Measurements from ENCODE around the gene NUDT4.
"Not testable (repeated sequence)": the region's sequence is repeated elsewhere in the genome, so short reads cannot be mapped to it uniquely, and the experiment has no call there.

The NUDT4 gene

GRCh38 chr12:93403988-93404803, 26.5 kb downstream of the NUDT4 start:
- DNase-seq = no peak

GRCh38 chr12:93404961-93405849, 27.5 kb downstream of the NUDT4 start:
- no peak for DNase-seq

GRCh38 chr12:93407054-93407962, 29.6 kb downstream of the NUDT4 start:
- DNase-seq = no peak

- DNase-seq = no peak
These were observed 30.2 kb downstream of the NUDT4 start for GRCh38 chr12:93407963-93408283.

GRCh38 chr12:93408813-93409212, 31.1 kb downstream of the NUDT4 start:
- no peak for DNase-seq

GRCh38 chr12:93409343-93410187, 31.8 kb downstream of the NUDT4 start:
- not testable (repeated sequence) for DNase-seq

GRCh38 chr12:93411060-93411459, 33.3 kb downstream of the NUDT4 start:
- not testable (repeated sequence) for DNase-seq

- not testable (repeated sequence) for DNase-seq
These were observed 34.7 kb downstream of the NUDT4 start for GRCh38 chr12:93412396-93412795.

GRCh38 chr12:93413064-93413463, 35.3 kb downstream of the NUDT4 start:
- no peak for DNase-seq

- DNase-seq = no peak
These were observed 38.2 kb downstream of the NUDT4 start for GRCh38 chr12:93415723-93416464.

- DNase-seq = no peak
These were observed 40.3 kb downstream of the NUDT4 start for GRCh38 chr12:93417967-93418480.

- DNase-seq = no peak
These were observed 41.8 kb downstream of the NUDT4 start for GRCh38 chr12:93419388-93420034.

- no peak for DNase-seq
These were observed 44.3 kb downstream of the NUDT4 start for GRCh38 chr12:93422050-93422449.

GRCh38 chr12:93425736-93426411, 48.1 kb downstream of the NUDT4 start:
- no peak for DNase-seq

GRCh38 chr12:93426412-93426805, 48.7 kb downstream of the NUDT4 start:
- DNase-seq = no peak

- no peak for DNase-seq
These were observed 50.2 kb downstream of the NUDT4 start for GRCh38 chr12:93427779-93428564.

- DNase-seq = no peak
These were observed 51.7 kb downstream of the NUDT4 start for GRCh38 chr12:93429448-93429847.

- no peak for DNase-seq
These were observed 52.1 kb downstream of the NUDT4 start for GRCh38 chr12:93429852-93430251.

GRCh38 chr12:93430280-93430679, 52.6 kb downstream of the NUDT4 start:
- DNase-seq = no peak

Data from activated CD4-positive, alpha-beta T cell treated with anti-CD3 and anti-CD28 coated beads for 1 hour (primary cell).